PFSK-1 (cell line): ENCODE measurements around the gene GPR155.

Experiments
- FOXP2 ChIP-seq: optimal IDR thresholded peaks from 2 replicates; pipeline ENCODE3; 2011; ENCODE audit warnings: borderline replicate concordance, control low read depth, inconsistent platforms; ENCODE audit not compliant: insufficient read depth; ENCODE audit errors: extremely low read length, extremely low read depth
- REST ChIP-seq, 2 experiments: IDR thresholded peaks; 2 replicates each; pipeline versions ENCODE4 v1.6.1 to v1.8.0; 2011 to 2012; ENCODE audit warnings: low read depth in 2 of 2, low read length in 2 of 2, control low read depth in 1 of 2, inconsistent platforms in 1 of 2, mild to moderate bottlenecking in 1 of 2, moderate library complexity in 1 of 2; ENCODE audit not compliant: insufficient read depth in 1 of 2

GRCh38 chr2:174493549-174494331 is 6.9 kb upstream of the GPR155 start:
- TF ChIP-seq FOXP2 (no peak), REST (IDR thresholded peaks at IDR 0.05; ENCODE audit: insufficient read depth in 1 of 2, low read depth in 2 of 2, low read length in 2 of 2) (no peak)
